HCT116 (cell line): Measurements from ENCODE around the gene CFAP46.

Experiments used
- CEBPB ChIP-seq: IDR thresholded peaks from 2 replicates; pipeline ENCODE4 v1.6.1; 2012; ENCODE audit warnings: low read depth
- ELF1 ChIP-seq: IDR thresholded peaks from 2 replicates; pipeline ENCODE4 v1.6.1; 2012; ENCODE audit warnings: low read depth, borderline replicate concordance
- EZH2 ChIP-seq: fragments of 200-600 bp; sonication (generic); IDR thresholded peaks from 2 replicates; pipeline ENCODE4 v1.6.1; 2017; ENCODE audit warnings: antibody characterized with exemption, mixed run types
- EZH2phosphoT487 ChIP-seq: fragments of 200-600 bp; IDR thresholded peaks from 2 replicates; pipeline ENCODE4 v1.6.1; 2018; ENCODE audit warnings: antibody characterized with exemption, borderline replicate concordance
- POLR2A ChIP-seq: IDR thresholded peaks from 2 replicates; pipeline ENCODE4 v1.7.0; 2011; ENCODE audit warnings: borderline replicate concordance; ENCODE audit not compliant: insufficient read depth, insufficient read length; ENCODE audit errors: extremely low read depth
- POLR2AphosphoS5 ChIP-seq: IDR thresholded peaks from 2 replicates; pipeline ENCODE4 v1.6.1; 2011; ENCODE audit warnings: mild to moderate bottlenecking, low read depth, low read length, moderate library complexity
- SIN3A ChIP-seq: IDR thresholded peaks from 2 replicates; pipeline ENCODE4 v1.6.1; 2012; ENCODE audit warnings: low read depth
- TCF7L2 ChIP-seq: IDR thresholded peaks from 2 replicates; pipeline ENCODE4 v1.7.0; 2011; ENCODE audit warnings: borderline replicate concordance, inconsistent platforms; ENCODE audit not compliant: insufficient read depth, insufficient read length; ENCODE audit errors: extremely low read depth
- YY1 ChIP-seq: IDR thresholded peaks from 2 replicates; pipeline ENCODE4 v1.6.1; 2011; ENCODE audit warnings: low read length, low read depth, moderate library complexity, mild to moderate bottlenecking; ENCODE audit not compliant: insufficient replicate concordance; ENCODE audit errors: extremely low read depth
- ZNF274 ChIP-seq: fragments of 200-500 bp; sonication (Bioruptor generic); IDR thresholded peaks from 2 replicates; pipeline ENCODE4 v1.6.1; 2014; ENCODE audit warnings: mild to moderate bottlenecking, low read depth, low read length, inconsistent platforms
- TF ChIP-seq, protein P1 (sequence below), 3 experiments: fragments of 200-600 bp in 1 of 3; sonication (generic) in 1 of 3; IDR thresholded peaks in 2 of 3; conservative IDR thresholded peaks in 1 of 3; 2 replicates each; pipeline ENCODE4 v1.5.1; 2012 to 2017; ENCODE audit warnings: low read depth in 2 of 3, low read length in 2 of 3, antibody characterized with exemption in 1 of 3, borderline replicate concordance in 1 of 3, control low read depth in 1 of 3, mild to moderate bottlenecking in 1 of 3, mixed read lengths in 1 of 3, mixed run types in 1 of 3, moderate library complexity in 1 of 3; ENCODE audit not compliant: insufficient read depth in 1 of 3
- TF ChIP-seq, protein P2 (sequence below): IDR thresholded peaks from 2 replicates; pipeline ENCODE4 v1.6.1; 2012
- TF ChIP-seq, protein P3 (sequence below): IDR thresholded peaks from 2 replicates; pipeline ENCODE4 v1.6.1; 2012

DNA sequence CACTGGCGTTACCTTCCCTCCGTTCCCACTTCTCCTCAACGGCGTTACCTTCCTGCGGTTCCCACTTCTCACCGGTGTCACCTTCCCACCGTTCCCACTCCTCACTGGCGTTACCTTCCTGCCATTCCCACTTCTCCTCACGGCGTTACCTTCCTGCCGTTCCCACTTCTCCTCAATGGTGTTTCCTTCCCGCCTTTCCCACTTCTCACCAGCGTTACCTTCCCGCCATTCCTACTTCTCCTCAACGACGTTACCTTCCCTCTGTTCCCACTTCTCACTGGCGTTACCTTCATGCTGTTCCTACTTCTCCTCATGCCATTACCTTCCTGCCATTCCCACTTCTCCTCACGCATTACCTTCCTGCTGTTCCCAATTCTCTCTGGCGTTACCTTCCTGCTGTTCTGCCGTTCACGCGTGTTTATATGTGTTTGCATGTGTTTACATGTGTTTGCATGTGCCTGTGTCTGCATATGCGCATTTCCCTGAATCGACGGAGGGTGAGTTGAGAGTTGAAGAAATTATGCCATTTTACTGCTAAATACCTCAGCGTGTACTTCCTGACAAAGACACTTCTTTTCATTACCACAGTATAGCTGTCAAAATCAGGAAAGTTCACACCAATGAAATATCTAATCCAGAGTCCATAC is 23.2 kb upstream of the CFAP46 start:
- TF ChIP-seq, protein P1, sequence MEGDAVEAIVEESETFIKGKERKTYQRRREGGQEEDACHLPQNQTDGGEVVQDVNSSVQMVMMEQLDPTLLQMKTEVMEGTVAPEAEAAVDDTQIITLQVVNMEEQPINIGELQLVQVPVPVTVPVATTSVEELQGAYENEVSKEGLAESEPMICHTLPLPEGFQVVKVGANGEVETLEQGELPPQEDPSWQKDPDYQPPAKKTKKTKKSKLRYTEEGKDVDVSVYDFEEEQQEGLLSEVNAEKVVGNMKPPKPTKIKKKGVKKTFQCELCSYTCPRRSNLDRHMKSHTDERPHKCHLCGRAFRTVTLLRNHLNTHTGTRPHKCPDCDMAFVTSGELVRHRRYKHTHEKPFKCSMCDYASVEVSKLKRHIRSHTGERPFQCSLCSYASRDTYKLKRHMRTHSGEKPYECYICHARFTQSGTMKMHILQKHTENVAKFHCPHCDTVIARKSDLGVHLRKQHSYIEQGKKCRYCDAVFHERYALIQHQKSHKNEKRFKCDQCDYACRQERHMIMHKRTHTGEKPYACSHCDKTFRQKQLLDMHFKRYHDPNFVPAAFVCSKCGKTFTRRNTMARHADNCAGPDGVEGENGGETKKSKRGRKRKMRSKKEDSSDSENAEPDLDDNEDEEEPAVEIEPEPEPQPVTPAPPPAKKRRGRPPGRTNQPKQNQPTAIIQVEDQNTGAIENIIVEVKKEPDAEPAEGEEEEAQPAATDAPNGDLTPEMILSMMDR (IDR thresholded peaks at IDR 0.05 in 2 of 3, conservative IDR thresholded peaks at IDR 0.05 in 1 of 3; ENCODE audit: borderline replicate concordance in 1 of 3, insufficient read depth in 1 of 3, low read depth in 2 of 3, low read length in 2 of 3) = no peak
- TF ChIP-seq POLR2AphosphoS5 (no peak), EZH2 (no peak), TCF7L2 (no peak), POLR2A (no peak), ELF1 (no peak), SIN3A (no peak), ZNF274 (no peak), EZH2phosphoT487 (no peak), YY1 (no peak), CEBPB (no peak)
- TF ChIP-seq, protein P2, sequence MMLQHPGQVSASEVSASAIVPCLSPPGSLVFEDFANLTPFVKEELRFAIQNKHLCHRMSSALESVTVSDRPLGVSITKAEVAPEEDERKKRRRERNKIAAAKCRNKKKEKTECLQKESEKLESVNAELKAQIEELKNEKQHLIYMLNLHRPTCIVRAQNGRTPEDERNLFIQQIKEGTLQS = no peak
- TF ChIP-seq, protein P3, sequence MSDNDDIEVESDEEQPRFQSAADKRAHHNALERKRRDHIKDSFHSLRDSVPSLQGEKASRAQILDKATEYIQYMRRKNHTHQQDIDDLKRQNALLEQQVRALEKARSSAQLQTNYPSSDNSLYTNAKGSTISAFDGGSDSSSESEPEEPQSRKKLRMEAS = no peak
